Measurements from ENCODE around the gene HAO1. TPM values are rescaled to one million over a fixed set of nuclear protein-coding genes. Genes with fewer than 3 reads are reported as not detected.

HAO1 gene
- total RNA-seq, 2 experiments from 2014 or later: not detected

GRCh38 chr20:7868108-7868507 lies 72.2 kb downstream of the HAO1 start:
- H3K4me3 Mint-ChIP-seq: no peak overlapping the region
- H3K27me3 Mint-ChIP-seq: peaks cover 2% of the 10 kb centered on the region
- no peaks in the 10 kb centered on the region for H3K4me1 Mint-ChIP-seq
- ChIA-PET CTCF (interaction anchor here (0.6 kb wide), 1 partner anchor 1233 kb away, joined by 4 read pairs; no protein-coding TSS in a partner anchor), POLR2A (no interaction called here)
- no peaks in the 10 kb centered on the region for H3K36me3 Mint-ChIP-seq (ENCODE audit: low read depth)
- no peaks in the 10 kb centered on the region for H3K9me3 Mint-ChIP-seq
- DNase-seq: no peak
- H3K27ac Mint-ChIP-seq: no peak overlapping the region

DNA sequence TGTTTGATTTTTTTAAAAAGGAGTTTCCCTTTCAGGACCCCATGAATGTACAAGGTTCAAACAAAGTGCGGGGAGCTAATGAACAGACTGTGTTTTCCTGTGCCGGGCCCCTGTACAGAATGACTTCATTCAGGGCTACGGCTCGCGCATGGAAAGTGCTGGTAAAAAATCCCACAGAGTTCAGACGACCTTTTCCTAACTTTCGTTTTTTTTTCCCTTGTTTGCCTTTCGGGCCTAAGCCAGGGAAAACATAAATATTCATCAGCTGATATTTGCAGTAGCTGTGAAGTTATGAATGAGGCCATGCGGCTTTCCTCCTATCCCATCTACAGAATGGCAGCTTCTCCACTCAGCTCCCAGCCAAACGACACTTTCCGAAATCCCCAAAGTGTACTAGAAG lies 74.0 kb downstream of the HAO1 start:
- Mint-ChIP-seq H3K4me3 (no peak overlapping the region), H3K9me3 (no peaks in the 10 kb centered on the region), H3K27me3 (peaks cover 4% of the 10 kb centered on the region), H3K27ac (no peak overlapping the region), H3K4me1 (no peaks in the 10 kb centered on the region), H3K36me3 (ENCODE audit: low read depth) (no peaks in the 10 kb centered on the region)
- CTCF ChIA-PET: interaction anchor here (1.4 kb wide), 1 partner anchor 13 kb away, joined by 3 read pairs; no protein-coding TSS in a partner anchor
- no peak for DNase-seq
- POLR2A ChIA-PET: no interaction called here

DNA sequence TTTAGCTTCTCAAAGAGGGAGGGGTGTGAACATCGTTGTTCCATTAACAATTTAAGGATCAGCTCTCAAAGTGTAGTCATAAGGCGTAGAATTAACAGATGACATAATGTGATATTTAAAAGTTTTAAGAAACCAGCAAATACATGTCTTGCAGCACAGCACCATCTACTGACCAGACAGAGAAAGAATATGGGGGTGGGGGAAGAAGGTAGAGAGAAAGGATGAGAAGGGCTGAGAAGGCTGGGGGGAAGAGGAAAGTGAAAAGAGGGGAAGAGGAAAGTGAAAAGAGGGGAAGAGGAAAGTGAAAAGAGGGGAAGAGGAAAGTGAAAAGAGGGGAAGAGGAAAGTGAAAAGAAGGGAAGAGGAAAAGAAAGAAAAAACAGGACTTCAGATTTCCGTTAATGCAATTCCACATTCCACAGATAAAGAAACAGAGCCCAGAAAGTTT lies 80.9 kb downstream of the HAO1 start:
- peak; percentile 7 for DNase-seq
- no peak overlapping the region for H3K4me3 Mint-ChIP-seq
- CTCF ChIA-PET: no interaction called here

GRCh38 chr20:7858734-7859250 lies 81.5 kb downstream of the HAO1 start:
- no peak for DNase-seq
- Mint-ChIP-seq H3K9me3 (no peaks in the 10 kb centered on the region), H3K27me3 (peaks cover 5% of the 10 kb centered on the region), H3K4me3 (no peak overlapping the region), H3K4me1 (no peaks in the 10 kb centered on the region), H3K36me3 (ENCODE audit: low read depth) (no peaks in the 10 kb centered on the region), H3K27ac (no peak overlapping the region)
- ChIA-PET CTCF (no interaction called here), POLR2A (no interaction called here)

More for the DNA sequence above, 80.9 kb downstream of the HAO1 start:
- Mint-ChIP-seq H3K4me1 (no peaks in the 10 kb centered on the region), H3K36me3 (ENCODE audit: low read depth) (no peaks in the 10 kb centered on the region), H3K27ac (no peak overlapping the region), H3K27me3 (peaks cover 5% of the 10 kb centered on the region), H3K9me3 (no peaks in the 10 kb centered on the region)
- POLR2A ChIA-PET: no interaction called here

GRCh38 chr20:7856756-7857155 lies 83.5 kb downstream of the HAO1 start:
- H3K9me3 Mint-ChIP-seq: no peaks in the 10 kb centered on the region
- no peak overlapping the region for H3K4me3 Mint-ChIP-seq
- peaks cover 2% of the 10 kb centered on the region for H3K27me3 Mint-ChIP-seq
- POLR2A ChIA-PET: no interaction called here
- H3K27ac Mint-ChIP-seq: no peak overlapping the region
- DNase-seq: no peak
- no peaks in the 10 kb centered on the region for H3K36me3 Mint-ChIP-seq (ENCODE audit: low read depth)
- CTCF ChIA-PET: no interaction called here
- H3K4me1 Mint-ChIP-seq: no peaks in the 10 kb centered on the region

DNA sequence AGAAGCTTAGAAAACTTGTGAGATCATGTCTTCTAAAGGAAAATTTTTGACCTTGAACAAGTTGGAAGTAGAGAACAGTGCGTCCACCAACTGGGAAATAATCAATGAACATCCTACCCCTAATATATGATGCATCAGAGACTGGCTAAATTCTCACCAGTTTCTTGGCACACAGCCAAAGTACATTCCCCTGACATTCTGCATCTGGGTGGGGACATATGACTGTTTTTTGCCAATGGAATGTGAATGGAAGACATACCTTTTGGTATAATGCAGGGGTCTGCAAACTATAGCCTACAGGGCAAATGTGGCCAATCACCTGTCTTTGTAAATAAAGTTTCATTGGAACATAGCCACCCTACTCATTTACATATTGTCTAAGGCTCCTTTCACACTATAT lies 84.7 kb downstream of the HAO1 start:
- DNase-seq: no peak
- Mint-ChIP-seq H3K4me3 (no peak overlapping the region), H3K9me3 (no peaks in the 10 kb centered on the region), H3K27me3 (peaks cover 2% of the 10 kb centered on the region), H3K27ac (no peak overlapping the region), H3K36me3 (ENCODE audit: low read depth) (no peaks in the 10 kb centered on the region), H3K4me1 (no peaks in the 10 kb centered on the region)
- POLR2A ChIA-PET: no interaction called here
- CTCF ChIA-PET: no interaction called here

DNA sequence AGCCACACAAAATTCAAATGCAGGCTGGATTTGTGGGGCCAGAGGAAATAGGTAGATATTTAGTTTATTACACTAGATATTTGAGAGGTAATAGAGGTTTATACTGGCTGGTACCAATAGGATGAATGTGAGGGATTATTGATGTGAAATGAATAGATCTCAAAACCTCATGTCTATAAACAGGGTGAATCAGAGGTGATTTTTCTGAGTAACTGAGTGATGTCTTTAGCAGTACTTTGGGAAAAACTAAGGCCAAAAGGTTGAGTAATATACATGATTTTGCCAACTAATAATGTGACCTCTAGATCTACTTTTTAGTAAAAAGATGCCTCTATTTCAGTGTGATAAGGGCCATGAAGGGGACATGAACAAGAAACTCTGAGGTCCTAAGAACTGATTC lies 86.8 kb downstream of the HAO1 start:
- Mint-ChIP-seq H3K27ac (no peak overlapping the region), H3K4me1 (no peaks in the 10 kb centered on the region), H3K27me3 (no peaks in the 10 kb centered on the region), H3K36me3 (ENCODE audit: low read depth) (no peaks in the 10 kb centered on the region), H3K9me3 (no peaks in the 10 kb centered on the region), H3K4me3 (no peak overlapping the region)
- ChIA-PET CTCF (interaction anchor here (0.6 kb wide), 1 partner anchor 55 kb away, joined by 4 read pairs; no protein-coding TSS in a partner anchor), POLR2A (no interaction called here)
- DNase-seq: no peak

DNA sequence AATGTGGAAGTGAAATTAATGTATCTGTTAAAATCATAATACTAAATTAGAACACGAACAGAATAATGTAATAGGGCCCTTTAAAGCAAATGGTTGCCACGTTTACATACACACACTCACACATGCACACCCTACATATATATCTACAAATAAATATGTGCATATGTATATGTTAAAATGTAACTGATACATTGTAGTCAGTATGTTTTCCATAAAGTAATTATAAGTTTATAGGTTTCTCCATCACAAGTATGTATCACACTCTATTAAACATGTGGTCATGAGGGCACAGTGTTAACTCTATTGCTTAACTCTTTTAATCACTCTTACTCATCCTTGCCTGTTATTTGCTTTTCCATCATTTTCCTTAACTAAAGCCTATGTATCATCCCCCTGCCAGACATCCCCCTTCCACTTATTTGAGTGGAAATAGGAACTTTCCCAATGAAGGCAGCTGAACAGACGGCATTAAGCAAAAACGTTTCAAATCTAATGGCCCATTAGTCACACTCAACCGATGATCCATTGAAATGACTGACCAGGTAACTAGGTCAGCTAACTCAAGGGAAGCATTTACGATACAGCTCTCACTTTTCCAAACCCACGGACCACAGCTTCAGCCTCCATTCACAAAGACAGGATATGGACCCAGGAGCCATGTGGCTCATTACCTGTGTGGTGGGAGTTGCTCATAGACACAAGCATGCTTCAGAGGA lies 89.3 kb downstream of the HAO1 start:
- Mint-ChIP-seq H3K4me1 (no peaks in the 10 kb centered on the region), H3K36me3 (ENCODE audit: low read depth) (no peaks in the 10 kb centered on the region), H3K27me3 (no peaks in the 10 kb centered on the region), H3K4me3 (no peak overlapping the region), H3K9me3 (no peaks in the 10 kb centered on the region), H3K27ac (no peak overlapping the region)
- ChIA-PET POLR2A (no interaction called here), CTCF (interaction anchor here (0.6 to 0.7 kb wide), 2 partner anchors 10 to 73 kb away, joined by 3 to 4 read pairs; no protein-coding TSS in a partner anchor)
- DNase-seq: no peak

DNA sequence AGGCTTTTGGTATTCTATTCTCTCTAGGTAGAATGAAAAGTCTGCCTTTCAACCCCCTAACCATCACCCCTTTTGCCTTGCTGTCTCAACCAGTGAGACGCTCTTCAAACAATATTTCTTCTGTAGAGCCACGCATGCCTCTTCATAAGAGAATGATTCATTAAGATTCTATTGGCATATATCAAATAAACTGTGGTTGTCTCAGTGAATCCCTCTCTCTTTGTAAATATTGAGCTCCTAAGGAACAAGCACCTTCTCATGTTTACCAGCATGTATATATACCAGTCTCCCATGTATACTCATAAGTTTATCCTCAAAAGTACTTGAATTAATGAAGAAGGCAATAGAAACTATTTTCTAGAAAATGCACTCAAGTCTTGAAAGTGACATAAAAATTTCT lies 90.6 kb downstream of the HAO1 start:
- no peaks in the 10 kb centered on the region for H3K9me3 Mint-ChIP-seq
- ChIA-PET POLR2A (no interaction called here), CTCF (no interaction called here)
- no peak overlapping the region for H3K4me3 Mint-ChIP-seq
- no peaks in the 10 kb centered on the region for H3K27me3 Mint-ChIP-seq
- DNase-seq: no peak
- no peak overlapping the region for H3K27ac Mint-ChIP-seq
- H3K4me1 Mint-ChIP-seq: no peaks in the 10 kb centered on the region
- no peaks in the 10 kb centered on the region for H3K36me3 Mint-ChIP-seq (ENCODE audit: low read depth)

DNA sequence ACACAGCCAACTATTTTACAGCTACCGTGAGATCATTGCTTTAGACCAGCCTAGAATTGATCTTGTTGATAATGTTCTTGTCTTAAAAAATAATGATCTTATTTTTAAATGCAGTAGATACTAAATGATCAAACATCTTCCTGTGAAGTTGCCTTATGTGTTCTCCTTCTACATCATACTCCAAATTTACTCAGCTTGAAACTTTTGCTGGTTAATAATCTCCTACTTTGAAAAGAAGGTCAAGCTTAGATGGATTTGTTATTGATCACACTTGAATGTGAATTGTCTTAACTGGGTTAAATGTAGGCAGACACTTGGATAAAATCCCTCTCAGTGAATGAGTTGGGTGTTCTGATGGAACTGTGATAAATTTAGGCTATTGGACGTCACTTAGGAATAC lies 91.9 kb downstream of the HAO1 start:
- no peak overlapping the region for H3K27ac Mint-ChIP-seq
- DNase-seq: no peak
- no peaks in the 10 kb centered on the region for H3K36me3 Mint-ChIP-seq (ENCODE audit: low read depth)
- POLR2A ChIA-PET: no interaction called here
- no peaks in the 10 kb centered on the region for H3K27me3 Mint-ChIP-seq
- no peaks in the 10 kb centered on the region for H3K9me3 Mint-ChIP-seq
- H3K4me1 Mint-ChIP-seq: no peaks in the 10 kb centered on the region
- CTCF ChIA-PET: no interaction called here
- H3K4me3 Mint-ChIP-seq: no peak overlapping the region

- H3K36me3 Mint-ChIP-seq (ENCODE audit: low read depth): no peaks in the 10 kb centered on the region
- POLR2A ChIA-PET: interaction anchor here (0.5 kb wide), 1 partner anchor 676 kb away, joined by 4 read pairs; no protein-coding TSS in a partner anchor
- H3K27me3 Mint-ChIP-seq: no peaks in the 10 kb centered on the region
These were observed 96.6 kb downstream of the HAO1 start for GRCh38 chr20:7843613-7844012.

GRCh38 chr20:7841971-7842310 lies 98.3 kb downstream of the HAO1 start:
- no peaks in the 10 kb centered on the region for H3K4me1 Mint-ChIP-seq
- H3K27me3 Mint-ChIP-seq: no peaks in the 10 kb centered on the region
- H3K27ac Mint-ChIP-seq: no peak overlapping the region
- no peaks in the 10 kb centered on the region for H3K36me3 Mint-ChIP-seq (ENCODE audit: low read depth)
- H3K9me3 Mint-ChIP-seq: no peaks in the 10 kb centered on the region
- H3K4me3 Mint-ChIP-seq: no peak overlapping the region
- POLR2A ChIA-PET: no interaction called here
- CTCF ChIA-PET: interaction anchor here (1.0 kb wide), 1 partner anchor 25 kb away, joined by 3 read pairs; no protein-coding TSS in a partner anchor
- DNase-seq: no peak

More at GRCh38 chr20:7843613-7844012, 96.6 kb downstream of the HAO1 start:
- Mint-ChIP-seq H3K4me3 (no peak overlapping the region), H3K9me3 (no peaks in the 10 kb centered on the region), H3K4me1 (no peaks in the 10 kb centered on the region), H3K27ac (no peak overlapping the region)
- no peak for DNase-seq
- CTCF ChIA-PET: no interaction called here

- ChIA-PET POLR2A (no interaction called here), CTCF (interaction anchor here (1.0 kb wide), 1 partner anchor 26 kb away, joined by 3 read pairs; no protein-coding TSS in a partner anchor)
- no peak for DNase-seq
- Mint-ChIP-seq H3K27me3 (no peaks in the 10 kb centered on the region), H3K4me3 (no peak overlapping the region), H3K36me3 (ENCODE audit: low read depth) (no peaks in the 10 kb centered on the region), H3K27ac (no peak overlapping the region), H3K9me3 (peaks cover 4% of the 10 kb centered on the region), H3K4me1 (no peaks in the 10 kb centered on the region)
These were observed 98.8 kb downstream of the HAO1 start for GRCh38 chr20:7841291-7841970.
